Measurements from ENCODE around the gene NRG3.

NRG3 gene

DNA sequence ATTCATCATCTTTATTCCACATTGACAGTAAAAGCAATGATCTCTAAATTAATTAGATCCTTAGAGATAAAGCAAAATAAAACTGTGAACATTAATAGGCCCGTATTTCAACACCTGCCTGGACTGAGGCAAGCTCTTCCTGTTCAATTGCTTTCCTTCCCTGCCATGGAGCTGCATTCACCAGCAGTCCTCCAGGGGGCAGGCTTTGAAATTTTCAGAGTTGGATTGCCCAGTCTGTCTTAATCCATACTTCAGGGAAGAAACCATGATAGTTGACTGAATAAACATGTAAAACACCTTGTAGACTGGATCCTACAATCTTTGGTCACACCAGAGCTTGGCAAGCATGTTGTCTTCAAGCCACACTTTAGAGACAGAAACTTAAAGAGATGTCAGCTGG lies 936.6 kb downstream of the NRG3 start:
- no peak overlapping the region for H3K4me3 ChIP-seq (ENCODE audit: low read depth, low read length)
- no peak for TF ChIP-seq ZNF501 (tag by site-specific recombination; IDR thresholded peaks at IDR 0.05)
- TF ChIP-seq ZNF10 (tag by site-specific recombination; IDR thresholded peaks at IDR 0.05) = no peak
- no peak for TF ChIP-seq ZNF335 (tag by site-specific recombination; conservative IDR thresholded peaks at IDR 0.05)
- TF ChIP-seq ZNF214 (tag by site-specific recombination; IDR thresholded peaks at IDR 0.05; ENCODE audit: borderline replicate concordance) = no peak
- TF ChIP-seq BCL6B (tag by site-specific recombination; IDR thresholded peaks at IDR 0.05) = no peak
- TF ChIP-seq SALL2 (tag by site-specific recombination; IDR thresholded peaks at IDR 0.05; ENCODE audit: borderline replicate concordance) = no peak
- no peak for TF ChIP-seq ZNF184 (tag by site-specific recombination; IDR thresholded peaks at IDR 0.05)
- TF ChIP-seq ZBTB10 (tag by site-specific recombination; IDR thresholded peaks at IDR 0.05) = no peak
- CTCF ChIA-PET = interaction anchor here (0.5 to 1.6 kb wide), 12 partner anchors 10 to 1061 kb away, joined by 3 to 10 read pairs (median 3); no protein-coding TSS in a partner anchor
- H3K27ac ChIP-seq (ENCODE audit: extremely low read depth, low read depth, low read length) = no peak overlapping the region
- POLR2A ChIA-PET = no interaction called here
- H3K36me3 ChIP-seq (ENCODE audit: control insufficient read depth in 2 of 2, insufficient read depth in 1 of 2, low read length in 2 of 2) = no peaks in the 10 kb centered on the region
- H3K4me1 ChIP-seq (ENCODE audit: control insufficient read depth, insufficient read depth, low read length) = no peaks in the 10 kb centered on the region
- no peaks in the 10 kb centered on the region for H3K9me3 ChIP-seq (ENCODE audit: control insufficient read depth, insufficient read depth, low read depth, low read length)

DNA sequence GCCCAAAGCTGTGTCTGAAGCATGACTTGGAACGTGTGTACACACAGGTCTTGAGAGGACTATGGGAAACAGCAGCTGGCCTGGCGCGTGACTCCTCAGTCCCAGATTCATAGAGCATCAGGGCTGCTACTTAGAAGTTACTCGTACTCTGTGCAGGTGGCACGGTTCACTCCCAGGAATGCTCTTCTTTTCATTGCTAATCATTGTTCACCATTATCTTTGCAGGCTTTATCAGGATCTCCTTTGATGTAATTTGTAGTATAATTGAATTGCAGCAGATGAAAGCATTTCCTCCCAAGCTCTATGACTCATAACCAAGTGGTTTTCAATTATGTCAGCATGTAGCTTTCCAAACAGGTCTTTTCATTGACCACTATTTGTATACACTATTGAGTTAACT lies 938.9 kb downstream of the NRG3 start:
- TF ChIP-seq TCF7L2 (IDR thresholded peaks at IDR 0.05; ENCODE audit: borderline replicate concordance, low read depth, low read length) = peak; percentile 57; the same call in 1 of the 2 replicates
- TF ChIP-seq ZNF23 (tag by site-specific recombination; IDR thresholded peaks at IDR 0.05; ENCODE audit: borderline replicate concordance) = no peak
- H3K36me3 ChIP-seq (ENCODE audit: control insufficient read depth in 2 of 2, insufficient read depth in 1 of 2, low read length in 2 of 2) = no peaks in the 10 kb centered on the region
- no peak overlapping the region for H3K27ac ChIP-seq (ENCODE audit: extremely low read depth, low read depth, low read length)
- no peaks in the 10 kb centered on the region for H3K9me3 ChIP-seq (ENCODE audit: control insufficient read depth, insufficient read depth, low read depth, low read length)
- ChIA-PET CTCF (no interaction called here), POLR2A (no interaction called here)
- no peak overlapping the region for H3K4me3 ChIP-seq (ENCODE audit: low read depth, low read length)
- no peaks in the 10 kb centered on the region for H3K4me1 ChIP-seq (ENCODE audit: control insufficient read depth, insufficient read depth, low read length)

DNA sequence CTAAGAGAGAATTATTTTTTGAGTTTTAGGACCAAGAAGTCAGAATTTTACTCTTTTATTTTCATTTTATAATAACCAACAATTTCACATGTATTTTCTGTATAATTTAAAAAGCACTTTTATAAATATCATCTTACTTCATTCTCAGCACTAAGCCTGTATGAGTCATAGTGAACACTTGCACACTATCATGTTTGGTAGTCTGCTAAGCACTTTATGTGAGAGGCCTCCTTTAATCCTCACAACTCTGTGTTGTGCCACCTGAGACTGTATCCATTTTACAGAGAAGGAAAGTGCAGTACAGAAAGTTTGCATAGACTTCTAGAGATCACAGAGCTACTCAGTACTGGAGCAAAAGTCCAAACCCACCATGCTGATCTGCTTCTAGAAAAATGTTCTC lies 939.6 kb downstream of the NRG3 start:
- H3K27ac ChIP-seq (ENCODE audit: extremely low read depth, low read depth, low read length) = no peak overlapping the region
- H3K36me3 ChIP-seq (ENCODE audit: control insufficient read depth in 2 of 2, insufficient read depth in 1 of 2, low read length in 2 of 2) = no peaks in the 10 kb centered on the region
- H3K4me3 ChIP-seq (ENCODE audit: low read depth, low read length) = no peak overlapping the region
- H3K4me1 ChIP-seq (ENCODE audit: control insufficient read depth, insufficient read depth, low read length) = no peaks in the 10 kb centered on the region
- ChIA-PET POLR2A (no interaction called here), CTCF (interaction anchor here (0.6 kb wide), 1 partner anchor 44 kb away, joined by 3 read pairs; no protein-coding TSS in a partner anchor)
- H3K9me3 ChIP-seq (ENCODE audit: control insufficient read depth, insufficient read depth, low read depth, low read length) = no peaks in the 10 kb centered on the region
- TF ChIP-seq GLI2 (tag by site-specific recombination; IDR thresholded peaks at IDR 0.05; ENCODE audit: borderline replicate concordance, low read depth) = no peak

GRCh38 chr10:82815680-82816079 lies 940.7 kb downstream of the NRG3 start:
- H3K36me3 ChIP-seq (ENCODE audit: control insufficient read depth in 2 of 2, insufficient read depth in 1 of 2, low read length in 2 of 2) = no peaks in the 10 kb centered on the region
- no peaks in the 10 kb centered on the region for H3K4me1 ChIP-seq (ENCODE audit: control insufficient read depth, insufficient read depth, low read length)
- no peak for TF ChIP-seq ZNF501 (tag by site-specific recombination; IDR thresholded peaks at IDR 0.05)
- TF ChIP-seq ZNF555 (tag by site-specific recombination; conservative IDR thresholded peaks at IDR 0.05) = no peak
- no peak for TF ChIP-seq MZF1 (tag by site-specific recombination; IDR thresholded peaks at IDR 0.05; ENCODE audit: borderline replicate concordance)
- TF ChIP-seq GFI1B (tag by site-specific recombination; IDR thresholded peaks at IDR 0.05) = no peak
- no peak for TF ChIP-seq SP3 (tag by site-specific recombination; IDR thresholded peaks at IDR 0.05)
- TF ChIP-seq ZNF529 (tag by site-specific recombination; IDR thresholded peaks at IDR 0.05; ENCODE audit: insufficient replicate concordance) = no peak
- TF ChIP-seq TCF7L2 (IDR thresholded peaks at IDR 0.05; ENCODE audit: borderline replicate concordance, low read depth, low read length) = no peak
- TF ChIP-seq ZNF18 (tag by site-specific recombination; IDR thresholded peaks at IDR 0.05) = no peak
- TF ChIP-seq ZNF324 (tag by site-specific recombination; IDR thresholded peaks at IDR 0.05) = no peak
- no peak for TF ChIP-seq ZNF121 (tag by site-specific recombination; IDR thresholded peaks at IDR 0.05)
- TF ChIP-seq EGR2 (tag by site-specific recombination; IDR thresholded peaks at IDR 0.05; ENCODE audit: low read depth) = no peak
- TF ChIP-seq, protein P1, sequence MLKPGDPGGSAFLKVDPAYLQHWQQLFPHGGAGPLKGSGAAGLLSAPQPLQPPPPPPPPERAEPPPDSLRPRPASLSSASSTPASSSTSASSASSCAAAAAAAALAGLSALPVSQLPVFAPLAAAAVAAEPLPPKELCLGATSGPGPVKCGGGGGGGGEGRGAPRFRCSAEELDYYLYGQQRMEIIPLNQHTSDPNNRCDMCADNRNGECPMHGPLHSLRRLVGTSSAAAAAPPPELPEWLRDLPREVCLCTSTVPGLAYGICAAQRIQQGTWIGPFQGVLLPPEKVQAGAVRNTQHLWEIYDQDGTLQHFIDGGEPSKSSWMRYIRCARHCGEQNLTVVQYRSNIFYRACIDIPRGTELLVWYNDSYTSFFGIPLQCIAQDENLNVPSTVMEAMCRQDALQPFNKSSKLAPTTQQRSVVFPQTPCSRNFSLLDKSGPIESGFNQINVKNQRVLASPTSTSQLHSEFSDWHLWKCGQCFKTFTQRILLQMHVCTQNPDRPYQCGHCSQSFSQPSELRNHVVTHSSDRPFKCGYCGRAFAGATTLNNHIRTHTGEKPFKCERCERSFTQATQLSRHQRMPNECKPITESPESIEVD (tag by site-specific recombination; IDR thresholded peaks at IDR 0.05) = no peak
- H3K27ac ChIP-seq (ENCODE audit: extremely low read depth, low read depth, low read length) = no peak overlapping the region
- no peaks in the 10 kb centered on the region for H3K9me3 ChIP-seq (ENCODE audit: control insufficient read depth, insufficient read depth, low read depth, low read length)
- ChIA-PET POLR2A (no interaction called here), CTCF (interaction anchor here (1.0 kb wide), 1 partner anchor 24 kb away, joined by 3 read pairs; no protein-coding TSS in a partner anchor)
- no peak overlapping the region for H3K4me3 ChIP-seq (ENCODE audit: low read depth, low read length)

Measured in HEK293 (cell line).